ENCODE results near the gene SMAD6.

- no peak for TF ChIP-seq ZSCAN4 (tag by site-specific recombination; IDR thresholded peaks at IDR 0.05)
- TF ChIP-seq ZNF580 (tag by site-specific recombination; IDR thresholded peaks at IDR 0.05) = no peak
- no peak for TF ChIP-seq CTCF (tag by site-specific recombination; IDR thresholded peaks at IDR 0.05)
- TF ChIP-seq SCRT1 (tag by site-specific recombination; IDR thresholded peaks at IDR 0.05; ENCODE audit: borderline replicate concordance) = no peak
- TF ChIP-seq ZNF24 (tag by site-specific recombination; IDR thresholded peaks at IDR 0.05) = no peak
- no peak for TF ChIP-seq GLI4 (tag by site-specific recombination; IDR thresholded peaks at IDR 0.05)
Observed at GRCh38 chr15:66798426-66799061, 96.5 kb downstream of the SMAD6 start.
